K562 (cell line): ENCODE measurements around the gene HK2. TPM values are rescaled to one million over a fixed set of nuclear protein-coding genes. Genes with fewer than 3 reads are reported as not detected.

ENCODE experiments used
- polyA plus RNA-seq, 8 experiments: library from polyadenylated mRNA; depleted of rRNA in 4 of 8; stranded (reverse) in 5 of 8; unstranded in 3 of 8; fragments of >200 nt; fragmentation: Nextera tagmentation in 2 of 8; fragmentation: Illumina TruSeq in 1 of 8; extraction: Ambion mirVana in 2 of 8; extraction: Trizol in 1 of 8; gene quantifications; 2 replicates each; pipeline versions ENCODE4 v1.2.1 to v1.2.3, GENCODE V29; 2011 to 2014; ENCODE audit warnings: inconsistent platforms in 1 of 8, missing spikeins in 1 of 8
- total RNA-seq, 7 experiments: library from RNA; depleted of rRNA in 6 of 7; stranded (reverse); fragments of >200 nt in 6 of 7; fragmentation: Illumina TruSeq in 2 of 7; extraction: Trizol in 2 of 7; gene quantifications; 2 replicates each; pipeline versions ENCODE4 v1.2.1 to v1.2.3, GENCODE V29; 2011 to 2021; ENCODE audit warnings: low replicate concordance in 1 of 7
- TF ChIP-seq, protein P1 (sequence below): fragments of 200-600 bp; sonication (generic); IDR thresholded peaks from one replicate; pipeline ENCODE4 v1.6.1; 2012; ENCODE audit warnings: mild to moderate bottlenecking, low read depth, low read length, inconsistent platforms

The HK2 gene
- total and polyA plus RNA-seq, 9 of the 15 experiments (the other 6 are each of a cell fraction or from before 2014, with no cell fraction given): 4.7 to 56.0 (median 19.9) TPM

DNA sequence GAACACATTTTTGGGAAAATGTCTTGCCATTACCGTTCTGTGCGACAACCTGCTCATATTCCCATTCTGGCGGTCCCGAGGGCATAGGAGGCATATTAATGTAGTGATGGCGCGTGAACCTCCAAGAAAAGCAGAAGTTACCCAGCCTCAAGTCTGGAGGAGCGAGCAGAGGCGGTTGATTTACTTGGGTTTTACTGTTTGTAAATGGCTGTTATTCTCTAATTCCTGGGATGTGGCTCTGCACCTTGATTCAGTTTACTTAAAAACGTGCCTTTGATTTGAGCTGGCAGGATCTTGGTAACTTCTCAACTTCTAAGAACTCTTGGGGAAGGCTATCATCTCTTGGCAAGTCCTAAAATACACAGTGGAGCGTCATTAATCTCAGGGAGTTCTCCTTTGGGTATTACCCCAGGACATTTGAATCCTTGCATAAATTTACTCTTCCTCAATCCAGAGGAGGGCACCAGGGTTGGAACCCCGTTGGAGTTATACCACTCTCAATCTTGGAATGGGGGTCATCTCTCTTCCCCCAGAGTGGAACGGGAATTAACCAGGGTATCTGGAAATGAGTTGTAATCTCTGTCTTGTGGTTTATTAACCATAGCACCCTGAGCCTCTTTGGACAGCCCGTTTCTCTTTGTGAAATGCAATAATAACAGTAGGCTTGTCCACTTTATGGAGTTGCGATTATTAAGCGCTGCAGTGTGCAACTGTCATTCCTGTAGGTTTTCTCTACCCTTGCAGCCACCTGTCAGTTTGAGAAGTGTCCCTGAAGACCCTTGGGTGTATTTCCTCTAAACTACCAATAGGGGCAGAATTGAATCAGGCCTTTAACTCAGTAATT lies 2.1 kb downstream of the HK2 start (continued):
- TF ChIP-seq, protein P1, sequence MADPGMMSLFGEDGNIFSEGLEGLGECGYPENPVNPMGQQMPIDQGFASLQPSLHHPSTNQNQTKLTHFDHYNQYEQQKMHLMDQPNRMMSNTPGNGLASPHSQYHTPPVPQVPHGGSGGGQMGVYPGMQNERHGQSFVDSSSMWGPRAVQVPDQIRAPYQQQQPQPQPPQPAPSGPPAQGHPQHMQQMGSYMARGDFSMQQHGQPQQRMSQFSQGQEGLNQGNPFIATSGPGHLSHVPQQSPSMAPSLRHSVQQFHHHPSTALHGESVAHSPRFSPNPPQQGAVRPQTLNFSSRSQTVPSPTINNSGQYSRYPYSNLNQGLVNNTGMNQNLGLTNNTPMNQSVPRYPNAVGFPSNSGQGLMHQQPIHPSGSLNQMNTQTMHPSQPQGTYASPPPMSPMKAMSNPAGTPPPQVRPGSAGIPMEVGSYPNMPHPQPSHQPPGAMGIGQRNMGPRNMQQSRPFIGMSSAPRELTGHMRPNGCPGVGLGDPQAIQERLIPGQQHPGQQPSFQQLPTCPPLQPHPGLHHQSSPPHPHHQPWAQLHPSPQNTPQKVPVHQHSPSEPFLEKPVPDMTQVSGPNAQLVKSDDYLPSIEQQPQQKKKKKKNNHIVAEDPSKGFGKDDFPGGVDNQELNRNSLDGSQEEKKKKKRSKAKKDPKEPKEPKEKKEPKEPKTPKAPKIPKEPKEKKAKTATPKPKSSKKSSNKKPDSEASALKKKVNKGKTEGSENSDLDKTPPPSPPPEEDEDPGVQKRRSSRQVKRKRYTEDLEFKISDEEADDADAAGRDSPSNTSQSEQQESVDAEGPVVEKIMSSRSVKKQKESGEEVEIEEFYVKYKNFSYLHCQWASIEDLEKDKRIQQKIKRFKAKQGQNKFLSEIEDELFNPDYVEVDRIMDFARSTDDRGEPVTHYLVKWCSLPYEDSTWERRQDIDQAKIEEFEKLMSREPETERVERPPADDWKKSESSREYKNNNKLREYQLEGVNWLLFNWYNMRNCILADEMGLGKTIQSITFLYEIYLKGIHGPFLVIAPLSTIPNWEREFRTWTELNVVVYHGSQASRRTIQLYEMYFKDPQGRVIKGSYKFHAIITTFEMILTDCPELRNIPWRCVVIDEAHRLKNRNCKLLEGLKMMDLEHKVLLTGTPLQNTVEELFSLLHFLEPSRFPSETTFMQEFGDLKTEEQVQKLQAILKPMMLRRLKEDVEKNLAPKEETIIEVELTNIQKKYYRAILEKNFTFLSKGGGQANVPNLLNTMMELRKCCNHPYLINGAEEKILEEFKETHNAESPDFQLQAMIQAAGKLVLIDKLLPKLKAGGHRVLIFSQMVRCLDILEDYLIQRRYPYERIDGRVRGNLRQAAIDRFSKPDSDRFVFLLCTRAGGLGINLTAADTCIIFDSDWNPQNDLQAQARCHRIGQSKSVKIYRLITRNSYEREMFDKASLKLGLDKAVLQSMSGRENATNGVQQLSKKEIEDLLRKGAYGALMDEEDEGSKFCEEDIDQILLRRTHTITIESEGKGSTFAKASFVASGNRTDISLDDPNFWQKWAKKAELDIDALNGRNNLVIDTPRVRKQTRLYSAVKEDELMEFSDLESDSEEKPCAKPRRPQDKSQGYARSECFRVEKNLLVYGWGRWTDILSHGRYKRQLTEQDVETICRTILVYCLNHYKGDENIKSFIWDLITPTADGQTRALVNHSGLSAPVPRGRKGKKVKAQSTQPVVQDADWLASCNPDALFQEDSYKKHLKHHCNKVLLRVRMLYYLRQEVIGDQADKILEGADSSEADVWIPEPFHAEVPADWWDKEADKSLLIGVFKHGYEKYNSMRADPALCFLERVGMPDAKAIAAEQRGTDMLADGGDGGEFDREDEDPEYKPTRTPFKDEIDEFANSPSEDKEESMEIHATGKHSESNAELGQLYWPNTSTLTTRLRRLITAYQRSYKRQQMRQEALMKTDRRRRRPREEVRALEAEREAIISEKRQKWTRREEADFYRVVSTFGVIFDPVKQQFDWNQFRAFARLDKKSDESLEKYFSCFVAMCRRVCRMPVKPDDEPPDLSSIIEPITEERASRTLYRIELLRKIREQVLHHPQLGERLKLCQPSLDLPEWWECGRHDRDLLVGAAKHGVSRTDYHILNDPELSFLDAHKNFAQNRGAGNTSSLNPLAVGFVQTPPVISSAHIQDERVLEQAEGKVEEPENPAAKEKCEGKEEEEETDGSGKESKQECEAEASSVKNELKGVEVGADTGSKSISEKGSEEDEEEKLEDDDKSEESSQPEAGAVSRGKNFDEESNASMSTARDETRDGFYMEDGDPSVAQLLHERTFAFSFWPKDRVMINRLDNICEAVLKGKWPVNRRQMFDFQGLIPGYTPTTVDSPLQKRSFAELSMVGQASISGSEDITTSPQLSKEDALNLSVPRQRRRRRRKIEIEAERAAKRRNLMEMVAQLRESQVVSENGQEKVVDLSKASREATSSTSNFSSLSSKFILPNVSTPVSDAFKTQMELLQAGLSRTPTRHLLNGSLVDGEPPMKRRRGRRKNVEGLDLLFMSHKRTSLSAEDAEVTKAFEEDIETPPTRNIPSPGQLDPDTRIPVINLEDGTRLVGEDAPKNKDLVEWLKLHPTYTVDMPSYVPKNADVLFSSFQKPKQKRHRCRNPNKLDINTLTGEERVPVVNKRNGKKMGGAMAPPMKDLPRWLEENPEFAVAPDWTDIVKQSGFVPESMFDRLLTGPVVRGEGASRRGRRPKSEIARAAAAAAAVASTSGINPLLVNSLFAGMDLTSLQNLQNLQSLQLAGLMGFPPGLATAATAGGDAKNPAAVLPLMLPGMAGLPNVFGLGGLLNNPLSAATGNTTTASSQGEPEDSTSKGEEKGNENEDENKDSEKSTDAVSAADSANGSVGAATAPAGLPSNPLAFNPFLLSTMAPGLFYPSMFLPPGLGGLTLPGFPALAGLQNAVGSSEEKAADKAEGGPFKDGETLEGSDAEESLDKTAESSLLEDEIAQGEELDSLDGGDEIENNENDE: no peak
- TF ChIP-seq, all 486 proteins: peak for 15
